NCI-H128 (cell line): ENCODE data around the gene ANXA2R.
A peak's percentile ranks its signal among the peaks of the same experiment; 100 is the strongest.
"Not testable (repeated sequence)": the region's sequence is repeated elsewhere in the genome, so short reads cannot be mapped to it uniquely, and the experiment has no call there.

Experiments
- DNase-seq: peaks from one replicate; lab custom pipeline; 2025; ENCODE audit not compliant: unreplicated experiment; lab: John Stamatoyannopoulos, UW

The ANXA2R gene

DNA sequence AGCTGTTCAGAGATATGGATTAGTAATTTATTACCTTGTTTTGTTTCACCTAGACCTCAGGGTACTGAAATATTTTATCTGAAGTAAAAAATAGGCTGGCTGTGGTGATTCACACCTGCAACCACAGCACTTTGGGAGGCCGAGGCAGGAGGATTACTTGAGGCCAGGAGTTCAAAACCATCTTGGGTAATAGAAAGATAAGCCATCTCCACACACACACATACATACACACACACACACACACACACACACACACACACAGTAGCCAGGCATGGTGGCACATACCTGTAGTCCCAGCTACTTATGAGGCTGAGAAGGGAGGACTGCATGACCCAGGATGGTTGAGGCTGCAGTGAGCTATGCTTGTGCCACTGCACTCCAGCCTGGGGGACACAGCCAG lies 3.7 kb downstream of the ANXA2R start:
- DNase-seq: no peak

DNA sequence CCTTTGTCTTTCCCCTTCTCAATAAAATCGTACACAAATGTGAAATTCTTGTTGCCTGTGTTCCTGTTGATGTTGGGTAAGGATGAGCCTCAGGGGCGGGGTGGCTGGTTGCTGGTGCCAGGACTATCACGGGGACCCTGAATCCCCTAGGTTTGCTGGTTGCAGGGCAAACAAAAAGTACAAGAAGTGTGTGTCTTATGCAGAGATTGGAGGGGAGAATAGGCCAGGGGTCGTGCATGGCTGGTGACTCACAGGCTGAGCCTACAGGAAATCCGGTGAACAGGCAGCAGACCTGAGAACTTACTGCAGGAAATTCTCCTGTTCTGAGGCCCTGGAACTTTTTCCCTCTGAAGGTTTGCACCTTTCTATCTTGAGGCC lies 5.5 kb downstream of the ANXA2R start:
- DNase-seq: no peak

DNA sequence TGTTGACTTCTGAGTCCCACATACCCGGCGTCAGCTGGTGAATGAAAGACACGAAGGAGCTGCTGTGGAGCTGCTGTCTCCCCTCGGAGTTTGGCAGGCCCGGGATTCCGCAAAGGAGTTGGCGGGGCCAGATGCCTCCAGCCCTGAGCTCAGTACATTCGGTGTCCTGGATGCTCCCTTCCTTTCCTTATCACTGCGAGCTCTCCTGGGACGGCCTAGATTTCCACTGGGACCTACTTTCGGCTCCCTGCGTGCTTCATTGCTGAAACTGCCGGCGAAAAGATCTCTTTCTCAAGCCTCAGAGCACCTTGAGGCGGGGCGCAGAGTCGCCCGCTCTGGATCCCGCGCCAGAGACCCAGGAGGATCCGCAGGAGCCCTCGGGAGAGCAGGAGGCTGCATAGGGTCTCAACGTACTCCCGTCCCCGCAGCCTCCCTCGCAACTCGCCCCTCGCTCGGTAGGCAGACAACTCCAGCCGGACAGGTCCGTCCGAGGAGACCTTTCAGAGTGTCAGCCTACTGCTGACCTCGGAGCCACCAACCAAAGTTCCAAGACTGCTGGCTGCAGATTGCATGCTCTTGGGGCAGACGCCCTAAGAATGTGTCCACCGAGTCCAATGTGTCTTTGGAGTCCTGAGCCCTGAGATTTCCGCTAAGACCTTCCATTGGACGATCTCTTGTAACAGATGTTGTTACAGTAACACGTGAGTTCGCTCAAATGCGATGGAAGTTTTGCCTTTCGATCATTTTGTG lies 6.1 kb downstream of the ANXA2R start:
- DNase-seq: no peak

DNA sequence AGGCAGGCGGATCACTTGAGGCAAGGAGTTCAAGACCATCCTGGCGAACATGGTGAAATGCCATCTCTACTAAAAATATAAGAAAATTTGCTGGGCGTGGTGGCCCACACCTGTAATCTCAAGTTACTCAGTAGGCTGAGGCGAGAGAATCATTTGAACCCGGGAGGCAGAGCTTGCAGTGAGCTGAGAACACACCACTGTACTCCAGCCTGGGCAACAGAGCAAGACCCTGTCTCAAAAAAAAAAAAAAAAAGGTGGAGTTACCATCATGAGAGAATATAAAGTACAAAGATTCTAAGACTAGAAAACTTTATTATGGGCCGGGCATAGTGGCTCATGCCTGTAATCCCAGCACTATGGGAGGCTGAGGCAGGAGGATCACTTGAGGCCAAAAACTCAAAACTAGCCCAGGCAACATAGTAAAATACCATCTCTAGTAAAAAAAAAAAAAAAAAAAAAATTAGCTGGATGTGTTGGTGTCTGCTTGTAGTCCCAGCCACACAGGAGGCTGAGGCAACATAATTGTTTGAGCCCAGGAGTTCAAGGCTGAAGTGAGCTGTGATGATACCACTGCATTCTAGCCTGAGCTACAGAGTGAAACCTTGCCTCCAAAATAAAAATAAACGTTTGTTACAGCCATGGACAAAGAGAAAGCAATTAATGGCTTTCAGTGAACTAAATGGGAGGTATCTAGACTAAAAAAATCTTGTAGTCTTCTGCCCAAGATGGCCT lies 12.9 kb downstream of the ANXA2R start:
- DNase-seq: no peak

DNA sequence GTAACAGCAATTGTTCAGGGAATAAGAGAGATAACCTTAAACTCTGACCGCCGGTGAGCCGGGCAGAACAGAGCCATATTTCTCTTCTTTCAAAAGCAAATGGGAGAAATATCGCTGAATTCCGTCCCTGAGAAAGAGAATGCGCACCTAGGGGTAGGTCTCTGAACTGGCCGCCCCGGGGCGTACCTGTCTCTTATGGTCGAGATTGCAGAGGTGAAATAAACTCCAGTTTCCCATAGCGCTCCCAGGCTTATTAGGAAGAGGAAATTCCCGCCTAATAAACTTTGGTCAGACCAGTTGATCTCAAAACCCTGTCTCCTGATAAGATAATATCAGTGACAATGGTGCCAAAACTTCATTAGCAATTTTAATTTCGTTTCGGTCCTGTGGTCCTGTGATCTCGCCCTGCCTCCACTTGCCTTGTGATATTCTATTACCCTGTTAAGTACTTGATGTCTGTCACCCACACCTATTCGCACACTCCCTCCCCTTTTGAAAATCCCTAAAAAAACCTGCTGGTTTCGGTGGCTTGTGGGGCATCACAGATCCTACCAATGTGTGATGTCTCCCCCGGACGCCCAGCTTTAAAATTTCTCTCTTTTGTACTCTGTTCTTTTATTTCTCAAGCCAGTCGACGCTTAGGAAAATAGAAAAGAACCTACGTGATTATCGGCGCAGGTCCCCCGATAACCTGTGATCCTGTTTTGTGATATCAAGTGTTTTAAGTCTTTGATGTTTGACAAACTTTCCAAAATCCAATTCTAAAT lies 14.8 kb downstream of the ANXA2R start:
- not testable (repeated sequence) for DNase-seq

DNA sequence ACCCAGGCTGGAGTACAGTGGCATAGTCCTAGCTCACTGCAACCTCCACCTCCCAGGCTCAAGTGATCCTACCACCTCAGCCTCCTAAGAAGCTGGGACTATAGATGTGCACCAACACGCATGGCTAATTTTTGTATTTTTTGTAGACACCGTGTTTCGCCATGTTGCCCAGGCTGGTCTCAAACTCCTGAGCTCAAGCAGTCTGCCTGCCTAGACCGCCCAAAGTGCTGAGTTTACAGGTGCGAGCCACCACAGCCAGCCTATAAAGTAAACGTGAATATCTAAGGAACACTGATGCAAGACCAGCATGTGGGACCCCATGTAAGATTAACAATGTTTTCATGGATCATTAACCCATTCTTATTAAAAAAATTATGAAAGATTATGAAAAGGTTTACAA lies 15.9 kb downstream of the ANXA2R start:
- DNase-seq: no peak

DNA sequence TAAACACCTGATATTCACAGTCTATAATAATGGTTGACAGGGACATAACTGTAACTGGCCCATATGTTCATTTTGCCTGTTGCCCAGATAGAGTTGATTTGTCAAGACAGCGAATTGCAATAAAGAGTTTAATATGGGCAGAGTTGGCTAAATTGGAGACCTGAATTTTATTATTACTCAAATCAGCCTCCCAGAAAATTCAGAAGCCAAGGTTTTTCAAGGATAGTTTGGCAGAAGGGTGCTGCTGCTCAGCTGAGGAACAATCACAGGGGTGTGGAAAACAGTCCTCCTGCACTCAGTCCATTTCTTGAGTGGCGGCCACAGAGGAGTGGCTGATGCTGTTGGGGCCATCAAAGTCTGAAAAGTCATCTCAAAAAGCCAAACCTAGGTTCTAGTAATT lies 19.0 kb downstream of the ANXA2R start:
- no peak for DNase-seq

DNA sequence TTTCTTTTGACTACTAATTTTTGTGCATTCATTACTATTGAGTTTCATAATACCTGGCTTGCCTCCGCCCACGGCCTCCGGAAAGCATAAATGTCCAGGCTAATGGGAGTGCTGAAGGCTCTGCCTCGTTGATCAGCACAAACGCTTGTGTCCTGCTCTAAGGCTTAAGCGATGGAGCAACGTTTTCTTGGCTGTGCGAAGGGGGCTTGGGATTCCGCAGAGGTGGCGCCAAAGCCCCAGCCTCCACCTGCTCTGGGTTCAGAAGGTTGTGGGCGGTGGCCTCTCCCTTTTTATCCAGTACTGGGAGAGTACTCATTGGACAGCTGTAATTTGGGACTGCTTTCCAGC lies 19.7 kb downstream of the ANXA2R start:
- peak; percentile 49 for DNase-seq

DNA sequence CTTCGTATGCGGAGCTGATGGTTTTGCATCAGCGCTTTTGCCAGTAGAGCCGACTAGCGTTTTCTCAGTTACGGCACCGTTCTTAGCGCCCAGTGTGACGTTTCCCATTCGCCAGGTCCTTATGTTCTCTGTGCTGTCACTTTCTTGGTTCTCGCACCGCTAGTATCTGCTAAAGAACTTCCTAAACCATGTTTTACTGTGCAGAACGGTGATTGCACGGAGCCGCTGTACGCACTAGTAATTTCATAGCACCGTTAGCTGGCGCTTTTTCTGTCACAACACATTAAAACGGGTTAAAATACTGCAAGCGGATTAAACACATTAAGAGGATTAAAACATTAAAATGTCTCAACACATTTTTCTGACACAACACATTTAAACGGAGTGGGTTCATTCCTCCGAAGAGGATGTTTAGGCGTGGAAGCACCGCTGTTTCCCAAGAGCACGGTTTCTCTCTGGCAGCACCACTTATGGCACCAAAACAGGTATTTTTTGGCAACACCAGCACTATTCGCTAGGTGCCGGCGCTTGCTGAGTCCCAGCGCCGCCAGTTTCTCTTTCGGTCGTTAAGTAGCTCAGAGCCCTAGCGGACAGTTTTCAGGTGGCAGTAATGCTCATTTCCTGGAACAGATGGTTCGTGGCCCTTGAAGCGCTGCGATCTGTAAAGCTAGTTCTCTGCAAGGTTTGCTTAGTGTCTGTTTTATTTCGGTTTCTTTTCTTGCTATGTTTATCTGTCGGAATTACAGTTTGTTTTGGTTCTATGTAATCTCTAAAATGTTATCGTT lies 20.3 kb downstream of the ANXA2R start:
- DNase-seq: peak; percentile 84

DNA sequence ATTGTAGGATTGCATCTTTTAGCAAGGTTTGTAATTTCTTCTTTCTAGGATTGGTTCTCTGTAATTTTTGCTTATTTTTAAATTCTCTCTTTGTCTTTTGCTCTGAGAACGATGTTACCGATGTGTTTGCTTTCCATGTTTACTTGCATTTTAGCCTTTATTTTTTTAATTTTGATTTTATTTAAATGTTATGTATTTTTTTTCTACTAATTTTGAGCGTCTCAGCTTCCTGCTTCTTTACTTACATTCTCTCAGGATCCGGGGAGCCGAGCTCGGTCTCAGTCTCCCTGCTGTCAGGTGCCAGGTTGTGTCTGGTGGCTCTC lies 20.9 kb downstream of the ANXA2R start:
- no peak for DNase-seq

DNA sequence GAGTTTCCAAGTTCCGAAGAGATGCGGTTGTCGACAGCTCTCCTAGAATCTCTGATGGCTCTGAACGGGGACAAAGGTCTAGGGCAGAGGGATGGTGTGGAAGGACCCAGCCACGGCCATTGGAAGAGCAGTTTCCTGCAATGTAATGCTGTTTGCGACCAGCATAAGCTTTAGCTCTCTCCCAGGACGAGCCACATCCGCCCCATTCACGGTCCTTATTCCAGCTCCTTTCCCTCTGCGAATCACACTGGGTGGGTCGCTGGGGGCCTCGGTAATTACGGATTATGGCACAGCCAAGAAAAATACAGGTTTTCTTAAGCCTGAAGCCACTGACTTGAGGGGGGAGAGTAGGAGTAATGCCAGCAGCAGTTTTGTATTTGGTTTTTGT lies 22.7 kb downstream of the ANXA2R start:
- DNase-seq: peak; percentile 23

DNA sequence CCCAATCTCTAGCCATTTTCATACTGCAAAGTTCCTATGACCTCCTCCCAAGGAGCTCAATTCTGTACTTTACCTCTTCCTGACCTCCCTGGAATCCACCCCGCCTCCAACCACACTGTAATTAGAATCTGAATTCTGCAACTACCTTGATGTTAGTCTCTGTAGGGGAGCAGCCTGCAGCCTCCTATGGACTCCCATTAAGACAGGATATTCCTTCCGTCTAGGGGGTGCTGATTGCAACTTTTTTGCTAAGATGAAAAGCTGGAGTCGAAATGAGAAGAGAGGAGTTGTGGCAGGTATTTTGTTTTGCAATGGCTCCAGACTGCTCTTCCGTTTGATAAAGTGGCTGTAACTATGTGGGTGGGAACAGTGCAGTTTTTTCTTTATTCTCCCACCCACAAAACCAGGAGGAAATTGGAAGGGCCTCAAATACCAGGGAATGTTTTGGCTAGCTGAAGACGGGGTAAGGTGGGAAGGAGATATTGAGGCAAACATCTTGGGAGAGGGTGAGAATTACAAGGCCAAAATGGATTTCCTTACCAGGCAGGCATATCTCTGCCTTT lies 23.8 kb downstream of the ANXA2R start:
- no peak for DNase-seq

DNA sequence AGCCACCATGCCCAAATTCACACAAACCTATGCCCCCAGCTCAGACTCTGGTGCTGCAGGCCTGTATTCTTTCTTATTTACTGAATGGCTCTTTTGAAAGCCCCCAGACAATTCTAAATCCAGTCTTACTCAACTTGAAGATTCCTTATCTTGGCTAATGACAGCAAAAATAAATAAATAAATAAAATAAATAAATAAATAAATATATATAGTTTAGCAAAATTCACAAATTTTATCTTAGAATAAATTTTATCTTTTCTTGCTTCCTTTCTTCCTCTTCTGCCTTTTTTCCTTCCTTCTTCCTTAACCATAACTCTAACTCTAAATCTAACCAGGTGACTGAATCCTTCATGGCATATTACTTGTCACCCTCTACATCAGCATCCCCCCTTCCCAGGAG lies 25.6 kb downstream of the ANXA2R start:
- no peak for DNase-seq

DNA sequence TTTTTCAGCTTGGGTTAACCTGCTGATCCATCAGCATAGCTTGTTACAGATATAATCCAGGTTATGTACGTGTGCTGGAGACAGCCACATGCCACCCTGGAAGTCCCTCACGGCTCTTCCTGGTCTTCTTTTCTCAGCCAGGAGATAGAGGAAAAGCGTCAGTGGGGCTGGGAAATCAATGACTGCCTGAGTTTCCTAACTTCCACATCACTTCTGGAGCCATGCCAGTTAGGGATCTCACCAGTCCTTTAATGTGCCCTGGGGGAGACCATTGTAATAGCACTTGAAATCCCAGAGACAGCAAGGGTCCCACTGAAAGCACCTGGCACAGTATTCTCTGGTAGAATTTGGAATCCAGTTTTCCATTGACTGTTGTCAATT lies 29.2 kb downstream of the ANXA2R start:
- peak; percentile 20 for DNase-seq

DNA sequence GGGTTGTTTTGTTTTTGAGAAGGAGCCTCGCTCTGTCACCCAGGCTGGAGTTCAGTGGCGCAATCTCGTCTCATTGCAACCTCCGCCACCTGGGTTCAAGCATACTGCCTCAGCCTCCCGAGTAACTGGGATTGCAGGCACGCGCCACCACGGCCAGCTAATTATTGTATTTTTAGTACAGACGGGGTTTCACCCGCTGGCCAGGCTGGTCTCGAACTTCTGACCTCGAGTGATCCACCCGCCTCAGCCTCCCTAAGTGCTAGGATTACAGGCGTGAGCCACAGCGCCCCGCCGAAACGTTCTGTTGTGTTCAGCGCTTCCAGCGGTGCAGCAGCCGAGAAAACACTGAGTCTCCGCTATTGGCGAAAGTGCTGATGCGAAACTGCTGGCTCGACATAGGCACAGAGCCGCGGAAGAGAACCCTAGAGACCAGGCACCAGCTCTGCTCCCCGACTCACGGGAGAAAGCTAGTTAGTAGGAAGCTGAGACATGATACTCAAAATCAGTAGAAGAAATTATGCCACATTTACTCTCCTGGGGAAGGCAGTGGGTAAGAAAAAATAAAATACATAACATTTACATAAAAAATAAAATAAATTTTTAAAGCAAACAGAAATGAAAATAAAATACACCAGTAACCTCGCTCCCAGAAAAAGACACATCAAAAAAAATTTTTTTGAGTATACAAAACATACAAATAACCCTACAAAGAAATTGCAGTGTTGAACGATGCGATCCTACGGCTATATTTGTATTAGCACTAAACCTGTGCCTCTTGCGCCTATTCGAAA lies 31.6 kb downstream of the ANXA2R start:
- DNase-seq: peak; percentile 72

DNA sequence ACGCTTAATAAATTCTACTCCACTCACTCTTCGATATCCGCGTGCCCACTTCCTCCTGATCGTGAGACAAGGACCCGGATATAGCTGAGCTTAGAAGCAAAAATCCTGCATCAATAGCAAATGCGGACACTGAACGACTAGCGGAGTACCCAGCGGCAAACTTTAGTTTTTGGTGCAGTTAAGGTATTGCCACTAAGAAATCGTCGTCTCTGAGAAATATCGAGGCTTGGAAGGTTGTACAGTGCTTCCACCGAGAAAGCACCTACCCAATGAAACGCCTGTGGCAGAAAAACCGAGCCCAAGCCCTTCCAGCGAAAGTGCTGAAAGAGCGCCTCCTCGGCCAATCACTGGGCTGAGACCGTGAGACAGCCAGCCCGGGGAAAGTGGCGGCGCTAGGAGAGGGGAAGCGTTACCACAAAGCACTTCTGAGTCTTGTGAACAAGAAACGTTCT lies 32.2 kb downstream of the ANXA2R start:
- DNase-seq: peak; percentile 67

DNA sequence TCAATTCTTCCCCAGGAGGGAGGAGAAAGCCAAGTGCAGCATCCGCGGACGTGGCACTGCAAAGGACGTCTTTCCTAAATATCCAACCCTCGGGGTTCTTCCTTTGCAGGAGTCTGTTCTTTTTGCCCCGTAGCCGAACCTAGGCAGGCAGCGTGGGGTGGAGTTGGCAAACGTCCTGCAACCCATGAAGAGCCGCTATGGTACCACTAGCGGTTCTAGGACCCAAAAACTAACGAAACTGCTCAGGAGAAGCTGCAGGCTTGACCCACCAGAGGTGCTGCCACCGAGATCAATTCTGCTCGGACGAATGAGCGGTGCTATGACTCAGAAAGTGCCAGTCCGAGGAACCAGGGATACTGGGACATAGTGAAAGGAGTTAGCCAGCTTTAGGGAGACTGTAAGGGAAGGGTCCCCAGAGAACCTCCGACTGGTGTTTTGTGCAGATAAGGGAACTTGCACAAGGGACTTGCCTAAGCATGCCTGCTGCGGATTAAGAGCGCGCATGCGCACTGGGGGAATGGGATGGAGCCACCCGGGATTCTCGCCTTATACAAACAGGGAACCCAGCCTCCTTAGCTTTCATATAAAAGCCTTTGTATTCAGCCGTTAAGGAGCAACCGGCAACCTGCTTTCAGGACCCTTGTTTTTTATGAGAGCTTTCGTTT lies 32.7 kb downstream of the ANXA2R start:
- peak; percentile 71 for DNase-seq

DNA sequence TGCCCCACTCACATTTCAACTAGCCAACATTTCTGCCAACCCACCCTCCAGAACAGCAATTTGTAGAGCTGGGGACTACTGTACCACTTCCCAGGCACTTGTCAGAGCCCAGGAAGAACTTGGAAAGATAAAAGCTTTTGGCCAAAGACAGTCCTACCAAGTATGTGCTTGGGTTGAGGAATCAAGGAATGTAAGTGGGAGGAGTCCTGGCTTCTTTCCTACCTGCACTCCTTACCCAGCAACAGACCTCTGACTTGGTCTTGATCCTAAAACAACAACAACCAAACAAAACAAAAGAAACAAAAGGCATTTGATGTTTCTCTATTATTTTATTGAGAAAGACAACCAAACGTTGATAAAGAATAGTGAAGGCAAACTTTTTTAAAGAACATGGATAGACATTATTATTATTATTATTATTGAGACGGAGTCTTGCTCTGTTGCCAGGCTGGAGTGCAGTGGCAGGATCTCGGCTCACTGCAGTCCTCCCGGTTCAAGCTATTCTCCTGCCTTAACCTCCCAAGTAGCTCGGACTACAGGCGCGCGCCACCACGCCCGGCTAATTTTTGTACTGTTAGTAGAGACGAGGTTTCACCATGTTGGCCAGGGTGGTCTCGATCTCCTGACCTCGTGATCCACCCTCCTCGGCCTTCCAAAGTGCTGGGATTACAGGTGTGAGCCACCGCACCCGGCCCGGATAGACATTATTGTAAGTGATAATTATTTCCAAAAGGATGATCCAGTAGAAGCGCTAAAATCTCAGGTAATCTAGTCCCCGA lies 33.5 kb downstream of the ANXA2R start:
- DNase-seq: no peak

DNA sequence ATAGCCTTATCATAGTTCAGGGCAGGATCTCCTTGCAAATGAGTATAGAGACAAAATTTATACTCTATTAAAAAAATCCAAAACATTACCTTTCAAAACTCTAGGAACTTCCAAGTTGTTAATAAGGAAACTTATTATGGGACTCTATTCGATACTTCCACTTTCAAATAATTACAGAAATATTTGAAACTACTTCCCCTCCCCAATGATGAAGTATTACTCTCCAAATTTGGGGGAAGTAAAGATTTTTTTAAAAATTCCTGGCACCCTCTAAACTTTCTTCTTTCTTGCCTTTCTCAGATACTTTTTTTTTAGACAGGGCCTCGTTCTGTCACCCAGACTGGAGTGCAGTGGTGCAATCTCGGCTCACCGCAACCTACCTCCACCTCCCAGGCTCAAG lies 35.1 kb downstream of the ANXA2R start:
- no peak for DNase-seq
